GM19328 (cell line): ENCODE data around the gene PI4KB.
"Not testable (repeated sequence)": the region's sequence is repeated elsewhere in the genome, so short reads cannot be mapped to it uniquely, and the experiment has no call there.

Experiments
- ATAC-seq: cut with Tn5 transposase; IDR thresholded peaks from one replicate; pipeline ENCODE4 v1.9.1; 2021; ENCODE audit warnings: mild to moderate bottlenecking, moderate library complexity; ENCODE audit not compliant: unreplicated experiment

Gene PI4KB

DNA sequence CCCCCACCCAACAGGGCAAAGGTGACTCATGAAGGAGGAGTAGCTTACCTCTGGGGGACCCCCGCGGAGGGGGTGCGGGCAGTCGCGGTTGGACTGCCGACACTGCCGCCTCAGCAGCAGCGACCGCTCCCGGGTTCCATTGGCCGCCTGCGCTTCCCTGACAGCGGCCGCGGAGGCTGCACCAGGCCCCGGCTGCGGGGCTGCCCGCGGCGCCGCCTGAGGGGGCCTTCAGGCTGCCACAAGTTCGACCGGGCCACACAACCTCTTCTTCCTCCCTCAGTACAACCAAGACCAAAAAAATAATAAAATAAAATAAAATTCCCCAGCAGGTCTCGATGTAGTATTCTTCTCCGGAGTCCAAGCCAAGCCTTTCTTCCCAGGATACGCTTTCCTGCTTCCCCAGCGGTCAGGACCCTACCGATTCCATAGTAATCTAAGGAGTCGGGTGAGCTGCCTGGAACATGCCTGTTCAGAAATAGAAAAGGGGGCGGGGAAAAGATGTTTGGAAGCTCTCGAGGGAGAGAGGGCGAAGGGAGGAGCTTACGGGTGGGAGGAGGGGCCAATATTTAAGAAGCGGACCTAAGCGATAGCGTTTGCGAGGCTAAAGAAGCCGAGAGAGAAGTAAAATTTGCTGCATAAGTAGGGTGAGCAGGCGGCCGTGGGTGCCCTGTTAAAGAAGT lies at the start of gene PI4KB:
TSS of gene PI4KB (minus strand) at position 194 of the 680 bp plus-strand sequence. CDS start 10,935 bp downstream, outside the sequence.
- peak; percentile 78 for ATAC-seq

DNA sequence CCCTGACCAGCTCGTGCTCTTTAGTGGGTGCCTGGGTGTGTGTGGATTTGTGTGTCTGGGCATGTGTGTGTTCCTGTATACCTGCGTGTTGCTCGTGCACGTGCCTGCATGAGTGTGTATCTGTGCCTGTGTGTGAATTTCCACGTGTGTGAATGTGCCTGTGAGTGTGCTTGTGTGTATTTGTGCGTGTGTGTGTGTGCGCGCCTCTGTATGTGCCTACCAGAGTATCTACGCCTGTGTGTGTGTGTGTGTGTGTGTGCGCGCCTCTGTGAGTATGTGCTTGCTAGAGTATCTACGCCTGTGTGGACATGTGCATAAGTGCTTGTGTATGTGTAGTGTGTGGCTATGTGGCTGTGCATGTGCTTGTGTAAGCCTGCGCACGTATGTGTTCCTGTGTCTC lies 46.0 kb upstream of the PI4KB start:
- ATAC-seq: no peak

DNA sequence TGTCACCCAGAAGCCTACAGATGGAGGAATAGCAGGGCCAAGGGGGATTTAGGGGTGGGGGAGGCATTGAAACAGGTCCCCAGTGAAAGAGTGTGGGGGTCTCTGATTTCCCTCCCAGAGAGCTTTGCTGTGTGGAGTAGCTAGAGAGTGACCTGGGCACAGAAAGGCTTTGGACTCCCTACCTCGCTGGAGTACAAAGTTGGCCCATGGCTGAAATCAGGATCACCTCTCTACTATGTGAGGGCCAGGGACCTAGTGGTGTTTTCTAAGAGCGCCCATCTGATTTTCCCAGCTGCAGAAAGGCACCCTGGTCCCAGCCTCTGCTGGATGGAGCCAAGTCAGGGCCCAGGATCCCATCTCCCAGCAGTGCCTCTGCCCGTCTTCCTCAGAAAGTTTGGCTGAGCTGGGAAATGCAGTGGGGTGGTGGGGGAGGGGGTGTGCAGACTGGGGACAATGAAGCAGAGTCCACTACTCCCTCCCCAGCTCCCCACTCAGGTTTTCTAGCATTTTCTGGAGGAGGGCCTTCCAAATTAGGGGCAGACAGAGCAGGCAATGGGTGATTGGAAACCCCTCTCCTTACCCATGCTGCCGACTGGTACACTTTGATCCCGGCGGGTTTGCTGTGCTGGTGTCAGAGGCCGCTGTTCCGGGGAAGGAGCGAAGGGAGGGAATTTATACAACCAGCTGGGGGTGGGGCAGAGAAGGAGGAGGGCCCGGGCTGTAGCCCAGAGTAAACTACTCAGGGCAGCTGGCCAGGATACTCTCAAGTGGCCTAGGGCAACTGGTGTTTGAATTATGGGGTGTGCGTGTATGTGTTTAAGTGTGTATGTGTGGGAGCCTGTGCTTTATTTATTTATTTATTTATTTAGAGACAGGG lies 45.1 kb upstream of the PI4KB start, which contains the start of gene SELENBP1:
TSS of gene SELENBP1 (minus strand) at position 648 of the 877 bp plus-strand sequence. CDS start at position 584, 64 bp downstream.
- no peak for ATAC-seq

DNA sequence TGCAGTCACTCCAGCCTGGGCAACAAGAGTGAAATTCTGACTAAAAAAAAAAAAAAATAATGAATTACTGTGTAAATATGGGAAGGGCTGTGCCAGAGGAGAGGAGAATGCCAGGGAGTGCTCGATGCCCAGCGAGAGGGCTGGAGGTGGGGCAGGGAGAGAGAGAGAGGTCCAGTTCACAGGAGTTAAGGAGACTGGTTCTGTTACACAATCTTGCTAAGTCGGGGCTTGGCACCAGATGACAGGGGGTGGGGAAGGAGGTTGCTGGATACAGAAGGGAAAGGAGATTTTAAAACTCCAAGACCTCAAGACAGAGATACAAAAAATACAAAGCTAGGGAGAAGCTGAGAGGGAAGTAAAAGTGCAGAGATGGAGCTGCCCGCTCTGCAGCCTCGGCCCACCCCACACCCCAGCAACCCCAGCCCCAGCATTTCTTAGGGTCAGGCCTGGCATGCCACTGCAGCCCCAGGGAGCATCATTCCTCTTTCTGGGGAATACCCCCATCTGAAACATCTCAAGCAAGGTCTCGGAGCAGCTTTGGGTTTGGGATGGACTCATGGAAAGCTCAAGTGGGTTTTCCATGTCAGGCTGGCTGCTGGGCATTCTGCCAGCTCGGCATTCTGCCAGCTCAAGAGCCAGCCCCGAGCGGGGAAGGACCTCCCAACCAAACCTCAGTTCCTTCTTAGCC lies 44.3 kb upstream of the PI4KB start:
- ATAC-seq: no peak

DNA sequence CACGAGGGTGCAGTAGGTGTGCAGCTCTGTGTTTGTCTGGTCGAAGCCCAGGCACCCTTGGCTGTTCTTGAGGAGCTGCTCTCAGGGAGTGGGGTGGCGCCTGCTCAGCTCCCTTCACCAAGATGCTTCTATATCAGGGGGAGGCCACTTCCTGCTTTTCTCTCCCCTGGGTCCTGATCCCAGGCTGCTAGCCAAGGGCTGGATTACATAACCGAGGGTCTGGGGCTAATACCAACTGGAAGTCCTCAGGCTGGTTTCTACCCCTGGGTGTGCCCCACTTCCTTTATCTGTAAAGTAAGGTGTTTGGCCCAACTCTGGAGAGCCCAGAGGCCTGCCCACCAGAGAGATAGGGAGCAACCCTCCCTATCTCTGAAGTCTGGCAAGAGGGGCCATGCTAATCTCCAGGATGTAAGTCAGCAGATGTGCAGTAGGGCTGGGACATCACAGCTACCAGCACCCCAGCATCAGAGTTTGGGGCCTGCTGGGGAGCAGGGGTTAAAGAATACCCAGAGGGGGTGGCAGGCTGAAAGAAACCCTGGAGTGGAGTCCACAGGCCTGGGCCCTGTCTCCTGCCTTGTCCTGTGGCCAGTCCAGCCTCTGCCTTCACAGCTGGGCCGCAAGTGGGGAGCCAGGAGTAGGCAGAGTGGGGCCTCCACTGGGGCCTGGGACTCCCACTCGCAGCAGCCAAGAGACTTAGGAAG lies 43.1 kb upstream of the PI4KB start:
- ATAC-seq: no peak

DNA sequence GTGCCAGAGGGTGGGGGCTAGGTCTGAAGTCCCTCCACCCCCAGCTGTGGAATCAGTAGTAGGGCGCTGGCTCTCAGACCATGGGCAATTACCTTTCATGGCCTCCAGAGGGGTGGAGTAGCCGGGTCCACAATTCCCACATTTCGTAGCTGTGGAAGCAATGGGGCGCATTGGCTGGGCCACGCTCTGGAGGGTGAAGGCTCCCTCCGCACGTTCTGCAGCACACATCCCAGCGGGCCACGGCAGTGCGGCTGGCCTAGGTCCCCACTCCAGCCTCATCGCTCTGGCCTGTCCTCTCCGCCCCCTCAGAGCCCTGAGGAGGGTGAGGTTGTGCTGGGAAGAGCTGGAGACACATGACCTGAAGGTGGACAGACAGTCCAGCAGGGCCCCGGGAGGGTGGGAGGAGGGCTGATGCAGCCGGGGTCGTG lies 42.4 kb upstream of the PI4KB start:
- ATAC-seq: no peak

DNA sequence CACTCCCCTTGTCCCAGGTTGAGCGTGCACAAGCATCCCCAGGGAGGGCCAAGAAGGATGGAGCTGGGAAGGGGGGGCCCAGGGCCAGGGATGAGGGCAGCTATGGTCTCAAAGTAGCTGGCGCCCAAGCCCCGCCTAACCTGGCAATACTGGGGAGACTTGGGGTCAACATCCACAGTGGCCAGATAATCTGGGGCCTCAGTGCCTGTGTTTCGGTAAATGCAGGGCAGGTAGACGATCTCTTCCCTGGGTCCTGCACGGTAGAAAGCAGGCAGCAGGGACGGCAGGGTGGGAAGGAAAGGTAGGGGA lies 42.0 kb upstream of the PI4KB start:
- ATAC-seq: no peak

DNA sequence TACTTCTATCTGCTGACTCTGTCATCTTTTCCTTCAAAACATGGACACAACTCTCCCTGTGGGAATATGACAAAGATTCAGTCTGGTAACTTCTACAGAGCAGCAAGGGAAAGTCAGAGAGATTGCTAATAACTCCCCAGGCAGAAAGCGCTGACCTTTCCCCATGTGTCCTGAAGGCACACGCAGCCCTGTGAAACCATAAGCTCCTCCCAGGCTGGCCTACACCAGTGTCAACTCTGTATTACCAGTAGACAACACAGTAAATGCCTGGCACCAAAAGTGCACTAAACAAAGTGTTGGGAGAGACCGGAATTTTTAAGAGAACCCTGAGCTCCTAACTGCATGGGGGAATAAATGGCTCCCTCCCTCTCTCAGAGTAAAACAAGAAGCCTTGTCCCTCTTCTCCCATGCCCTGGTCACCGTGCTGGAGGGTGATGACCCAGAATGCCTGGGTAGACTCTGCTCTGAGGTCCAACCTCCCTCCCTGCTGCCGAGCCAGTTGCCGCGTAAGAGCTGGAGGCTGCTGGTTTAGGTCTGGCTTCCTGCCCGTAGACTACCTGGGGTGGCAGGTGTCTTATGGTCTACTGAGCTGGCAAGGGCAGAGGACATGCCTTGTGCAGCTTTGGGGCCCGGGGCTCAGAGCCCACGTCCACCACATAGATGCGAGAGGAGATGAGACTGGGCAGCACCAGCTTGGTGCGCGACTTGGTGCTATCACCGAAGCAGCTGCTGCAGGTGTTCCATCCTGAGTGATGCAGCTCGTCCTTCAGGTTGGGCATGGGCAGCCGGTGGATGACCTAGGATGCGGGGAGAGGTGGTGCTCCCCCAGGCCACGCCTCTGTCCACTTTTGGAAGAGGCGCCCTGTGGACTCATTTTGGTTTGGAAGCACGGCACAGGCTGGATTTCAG lies 41.4 kb upstream of the PI4KB start:
- ATAC-seq: no peak

DNA sequence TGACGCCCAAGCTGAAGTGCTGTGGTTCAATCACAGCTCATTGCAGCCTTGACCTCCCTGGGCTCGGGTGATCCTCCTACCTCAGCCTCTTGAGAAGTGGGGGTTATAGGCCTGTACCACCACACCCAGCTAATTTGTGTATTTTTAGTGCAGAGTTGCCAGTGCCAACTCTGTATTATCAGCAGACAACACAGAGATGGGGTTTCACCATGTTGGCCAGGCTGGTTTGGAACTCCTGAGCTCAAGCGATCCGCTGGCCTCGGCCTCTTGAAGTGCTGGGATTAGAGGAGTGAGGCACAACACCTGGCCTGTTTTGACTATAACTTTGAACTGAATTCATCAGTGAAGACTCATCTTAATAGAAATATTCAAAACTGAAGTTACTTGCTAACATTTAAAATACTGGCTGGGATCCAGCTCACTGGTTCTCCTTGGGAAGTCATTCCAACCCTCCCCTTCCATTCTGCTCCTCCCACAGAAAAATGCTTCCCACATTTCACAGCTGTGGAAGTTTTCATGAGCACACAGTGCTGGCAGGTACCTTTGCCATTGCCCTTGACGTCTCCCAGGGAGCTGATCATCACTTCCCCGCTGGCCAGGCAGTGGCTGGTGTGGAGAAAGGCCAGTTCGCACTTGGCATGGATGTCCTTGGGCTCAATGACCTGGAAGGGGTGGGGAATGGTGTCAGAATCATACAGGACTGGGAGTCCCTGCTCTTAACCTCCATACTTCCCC lies 40.6 kb upstream of the PI4KB start:
- no peak for ATAC-seq

DNA sequence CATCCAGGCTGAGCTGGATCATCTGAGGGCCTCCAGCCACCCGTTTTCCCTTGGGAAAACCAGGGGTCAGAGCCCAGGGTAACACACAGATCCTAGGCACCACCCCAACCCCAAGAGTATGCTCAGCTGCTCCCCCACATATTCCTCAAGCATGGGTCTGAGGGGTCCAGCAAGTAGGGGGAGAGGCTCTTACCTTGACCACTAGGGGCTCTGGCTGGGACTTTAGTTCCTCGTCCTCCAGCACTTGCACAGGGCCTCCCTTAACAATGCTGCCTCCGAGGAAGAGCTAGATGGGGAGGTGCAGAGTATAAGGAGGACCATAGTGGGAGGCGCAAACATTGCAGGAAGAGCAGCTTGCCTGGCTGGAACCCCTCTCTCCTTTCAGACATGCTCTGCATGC lies 37.8 kb upstream of the PI4KB start:
- no peak for ATAC-seq

DNA sequence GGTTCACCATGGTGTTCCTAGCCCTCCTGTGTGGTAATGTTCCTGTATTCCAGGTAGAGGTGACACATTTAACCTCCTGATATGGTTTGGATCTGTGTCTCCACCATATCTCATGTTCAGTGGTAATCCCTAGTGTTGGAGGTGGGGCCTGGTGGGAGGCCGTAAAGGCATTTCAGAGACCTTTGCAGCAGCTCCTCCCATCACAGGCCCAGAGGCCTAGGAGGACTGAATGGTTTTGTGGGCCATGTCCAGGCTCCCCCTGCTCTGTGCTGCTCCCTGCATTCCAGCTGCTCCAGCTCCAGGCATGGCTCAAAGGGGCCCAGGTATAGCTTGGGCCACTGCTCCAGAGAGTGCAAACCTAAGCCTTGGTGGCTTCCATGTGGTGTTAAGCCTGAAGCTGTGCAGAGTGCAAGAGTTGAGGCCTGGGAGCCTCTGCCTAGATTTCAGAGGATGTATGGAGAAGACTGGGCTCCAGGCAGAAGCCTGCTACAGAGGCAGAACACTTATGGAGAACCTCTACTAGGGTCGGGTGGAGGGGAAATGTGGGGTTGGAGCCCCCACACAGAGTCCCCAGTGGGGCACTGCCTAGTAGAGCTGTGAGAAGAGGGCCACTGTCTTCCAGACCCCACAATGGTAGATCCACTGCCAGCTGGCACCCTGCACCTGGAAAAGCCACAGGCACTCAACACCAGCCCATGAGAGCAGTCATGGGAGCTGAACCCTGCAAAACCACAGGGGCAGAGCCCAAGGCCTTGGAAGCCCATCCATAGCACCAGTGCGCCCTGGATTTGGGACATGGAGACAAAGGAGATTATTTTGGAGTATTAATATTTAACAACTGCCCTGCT lies 35.3 kb upstream of the PI4KB start:
- no peak for ATAC-seq

DNA sequence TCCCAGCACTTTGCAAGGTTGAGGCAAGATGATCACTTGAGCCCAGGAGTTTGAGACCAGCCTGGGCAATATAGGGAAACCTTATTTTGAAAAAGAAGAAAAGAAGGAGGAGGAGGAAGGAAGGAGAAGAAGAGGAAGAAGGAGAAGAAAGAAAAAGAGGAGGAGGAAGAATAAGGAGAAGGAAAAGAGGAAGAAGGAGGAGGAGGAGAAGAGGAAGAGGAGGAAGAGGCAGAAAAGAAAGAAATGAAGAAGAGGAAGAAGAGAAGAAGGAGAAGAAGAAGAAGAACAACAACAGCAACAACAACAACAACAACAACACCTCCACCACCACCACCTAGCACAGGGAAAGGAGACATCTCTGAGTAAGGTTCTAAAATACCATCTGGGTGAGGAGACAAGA lies 34.7 kb upstream of the PI4KB start:
- ATAC-seq: no peak

DNA sequence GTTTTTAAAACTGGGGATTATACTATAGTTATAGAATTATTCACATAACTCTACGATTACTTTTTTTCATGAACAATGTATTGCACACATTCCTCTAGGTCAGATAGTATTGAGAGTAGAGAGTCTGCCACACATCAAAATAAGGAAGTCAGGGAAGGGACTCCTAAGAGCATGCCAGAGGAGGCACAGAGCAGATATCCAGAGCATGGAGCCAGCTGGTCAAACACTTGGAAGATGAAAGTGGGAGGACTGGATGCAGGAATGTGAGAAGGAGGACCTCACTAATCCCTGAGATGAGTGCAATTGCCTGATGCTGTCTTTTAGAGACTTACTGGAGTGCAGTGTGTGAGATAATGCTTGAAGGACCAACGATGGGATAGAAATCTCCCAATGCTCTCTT lies 29.5 kb upstream of the PI4KB start:
- no peak for ATAC-seq

DNA sequence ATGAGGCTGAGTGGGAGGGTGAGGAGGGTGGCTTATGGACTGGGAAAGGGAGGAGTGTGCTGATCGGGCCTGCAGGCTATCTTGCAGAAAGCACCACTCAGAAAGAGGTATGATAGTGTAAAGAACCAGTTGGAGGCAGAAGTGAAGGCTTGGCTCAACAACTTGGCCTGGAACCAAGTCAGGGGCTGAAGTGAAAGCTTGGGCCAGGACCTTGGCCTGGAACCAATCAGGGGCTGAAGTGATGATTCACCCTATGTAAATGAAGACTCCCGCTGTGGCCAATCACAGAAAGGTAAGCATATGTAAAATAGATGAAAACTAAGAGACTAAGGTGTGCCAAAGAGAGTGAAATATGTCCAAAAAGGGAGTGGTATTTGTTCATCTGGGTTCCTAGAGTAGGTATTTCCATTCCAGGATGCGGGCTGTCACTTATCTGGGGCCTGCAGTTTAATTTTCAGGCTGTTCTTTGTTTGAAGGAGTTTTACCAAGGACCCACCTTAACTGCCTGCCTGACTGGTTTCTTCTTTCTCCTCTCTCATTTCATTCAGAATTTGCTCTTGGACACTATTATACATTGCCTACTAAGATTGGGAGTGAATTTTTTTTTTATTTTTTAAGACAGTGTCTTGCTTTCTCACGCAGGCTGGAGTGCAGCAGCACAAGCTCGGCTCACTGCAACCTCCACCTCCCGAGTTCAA lies 25.0 kb upstream of the PI4KB start:
- ATAC-seq: no peak

DNA sequence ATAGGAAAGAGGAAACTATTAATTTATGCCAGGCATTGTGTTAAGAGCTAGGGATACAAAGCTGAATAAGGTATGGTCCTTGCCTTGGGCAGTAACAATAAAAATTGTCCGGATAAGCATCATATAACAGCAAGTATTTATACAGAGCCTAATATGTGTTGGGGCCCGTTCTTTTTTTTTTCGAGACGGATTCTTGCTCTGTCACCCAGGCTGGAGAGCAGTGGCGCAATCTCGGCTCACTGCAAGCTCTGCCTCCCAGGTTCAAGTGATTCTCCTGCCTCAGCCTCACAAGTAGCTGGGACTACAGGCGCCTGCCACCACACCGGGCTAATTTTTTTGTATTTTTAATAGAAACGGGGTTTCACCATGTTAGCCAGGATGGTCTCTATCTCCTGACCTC lies 23.1 kb upstream of the PI4KB start:
- ATAC-seq: not testable (repeated sequence)

DNA sequence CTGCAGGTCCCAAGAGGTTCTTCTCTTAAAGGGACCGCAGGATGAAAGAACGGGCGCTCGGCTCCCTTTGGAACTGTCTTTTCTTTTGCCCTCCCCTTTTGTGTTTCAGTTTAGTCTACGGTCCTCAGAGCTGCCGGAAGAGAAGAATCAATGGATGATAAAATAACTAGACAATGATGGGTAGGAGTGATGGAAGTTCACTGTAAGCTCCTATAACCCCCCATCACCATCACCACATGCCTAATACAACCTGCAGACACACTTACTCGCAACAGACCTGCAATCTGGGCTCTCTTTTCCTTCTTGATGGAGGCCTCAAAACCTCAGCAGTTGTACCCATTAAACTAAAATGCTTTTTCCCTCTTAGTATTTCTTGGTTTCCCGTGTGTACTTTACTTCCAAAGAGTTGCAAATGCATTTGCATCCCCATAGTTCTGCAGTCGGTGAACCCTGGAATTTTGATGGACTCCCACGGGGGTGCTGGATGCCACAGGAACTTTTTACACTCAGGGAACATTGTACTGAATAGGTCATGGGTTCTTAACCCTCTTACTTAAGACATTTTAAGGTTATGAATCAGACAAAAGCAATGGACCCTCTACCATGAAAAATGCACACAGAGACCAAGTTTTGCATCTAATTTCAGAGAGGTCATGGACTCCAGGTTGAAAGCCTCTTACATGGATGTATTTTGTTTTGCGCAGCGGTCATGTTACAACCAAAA lies 20.5 kb upstream of the PI4KB start:
- ATAC-seq: no peak
